ENCODE measurements around the gene KCNQ2.

KCNQ2 gene

DNA sequence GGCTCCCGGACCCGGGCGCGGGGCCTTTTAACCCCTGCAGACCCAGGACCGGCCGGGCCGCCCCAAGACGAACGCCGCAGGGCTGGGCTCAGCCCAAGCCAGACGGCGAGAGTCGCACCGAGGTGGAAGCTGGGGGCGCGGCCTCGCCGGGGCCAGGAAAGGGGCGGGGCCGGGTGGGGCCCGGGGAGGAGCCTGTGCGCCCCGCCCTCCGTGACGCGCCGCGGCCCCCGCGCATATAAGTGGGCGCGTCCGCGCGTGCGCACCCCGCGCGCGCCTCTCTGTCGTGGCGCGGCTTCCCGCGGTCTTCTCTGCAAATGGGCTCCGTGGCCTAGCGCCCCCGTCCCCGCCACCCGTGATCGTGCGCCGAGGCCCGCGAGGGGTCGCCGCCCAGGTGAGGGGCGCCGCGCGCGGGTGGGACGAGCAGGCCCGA, 48.1 kb upstream of the KCNQ2 start, which contains the start of gene PPDPF:
Gene PPDPF, plus strand, starts transcription at position 262 of the 430 bp plus-strand sequence. CDS start 544 bp downstream, outside the sequence.
- H3K27ac ChIP-seq (ENCODE audit: low read depth, low read length) = peak within 1 kb of the TSS; percentile 26; the same call in 1 of the 2 replicates
- no peak for TF ChIP-seq EZH2phosphoT487 (IDR thresholded peaks at IDR 0.05; ENCODE audit: borderline replicate concordance, low read length)
- TF ChIP-seq, protein P1, sequence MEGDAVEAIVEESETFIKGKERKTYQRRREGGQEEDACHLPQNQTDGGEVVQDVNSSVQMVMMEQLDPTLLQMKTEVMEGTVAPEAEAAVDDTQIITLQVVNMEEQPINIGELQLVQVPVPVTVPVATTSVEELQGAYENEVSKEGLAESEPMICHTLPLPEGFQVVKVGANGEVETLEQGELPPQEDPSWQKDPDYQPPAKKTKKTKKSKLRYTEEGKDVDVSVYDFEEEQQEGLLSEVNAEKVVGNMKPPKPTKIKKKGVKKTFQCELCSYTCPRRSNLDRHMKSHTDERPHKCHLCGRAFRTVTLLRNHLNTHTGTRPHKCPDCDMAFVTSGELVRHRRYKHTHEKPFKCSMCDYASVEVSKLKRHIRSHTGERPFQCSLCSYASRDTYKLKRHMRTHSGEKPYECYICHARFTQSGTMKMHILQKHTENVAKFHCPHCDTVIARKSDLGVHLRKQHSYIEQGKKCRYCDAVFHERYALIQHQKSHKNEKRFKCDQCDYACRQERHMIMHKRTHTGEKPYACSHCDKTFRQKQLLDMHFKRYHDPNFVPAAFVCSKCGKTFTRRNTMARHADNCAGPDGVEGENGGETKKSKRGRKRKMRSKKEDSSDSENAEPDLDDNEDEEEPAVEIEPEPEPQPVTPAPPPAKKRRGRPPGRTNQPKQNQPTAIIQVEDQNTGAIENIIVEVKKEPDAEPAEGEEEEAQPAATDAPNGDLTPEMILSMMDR (IDR thresholded peaks at IDR 0.05; ENCODE audit: low read depth, low read length, poor library complexity, severe bottlenecking) = no peak
- H3K4me3 ChIP-seq (ENCODE audit: low read length) = peak within 1 kb of the TSS; percentile 96

DNA sequence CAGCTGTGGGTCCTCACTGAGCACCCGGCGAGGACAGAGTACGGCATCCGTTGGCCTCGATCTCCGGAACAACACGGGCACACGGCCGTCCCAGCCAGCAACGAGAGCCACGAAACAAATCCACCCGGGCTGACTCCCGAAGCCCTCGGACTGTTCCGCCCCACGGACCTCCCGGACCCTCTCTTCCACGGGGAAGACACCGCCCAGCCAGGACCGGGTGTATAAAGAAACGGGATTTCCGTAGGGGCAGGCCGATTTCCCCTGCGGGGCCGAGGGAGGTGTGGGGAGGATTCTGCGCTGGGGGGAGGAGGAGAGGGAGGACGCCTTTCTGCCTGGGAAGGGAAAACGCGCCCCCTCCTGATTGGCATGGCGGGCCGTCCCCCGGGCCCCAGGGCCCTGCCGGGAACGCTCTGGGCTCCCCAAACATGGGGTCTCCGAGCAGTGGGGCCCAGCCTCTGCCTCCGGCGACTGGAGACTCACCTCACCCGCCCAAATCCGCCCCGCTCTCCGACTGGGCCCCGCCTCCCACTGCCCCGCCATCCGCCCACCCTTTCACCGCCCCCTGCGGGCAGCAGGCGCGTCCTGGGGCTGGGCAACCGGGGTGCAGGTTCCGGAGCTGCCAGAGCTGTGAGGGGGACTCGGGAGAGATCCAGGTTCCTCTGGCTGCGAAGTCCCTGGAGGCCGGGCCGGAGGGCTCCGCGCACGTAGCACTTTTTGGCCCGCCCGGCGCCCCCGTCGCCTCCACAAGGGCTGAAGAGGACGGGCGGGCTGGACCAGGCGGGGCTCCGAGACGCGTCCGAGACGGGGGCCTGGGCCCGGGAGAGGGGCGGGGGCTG, 47.4 kb upstream of the KCNQ2 start:
- H4K20me1 ChIP-seq (ENCODE audit: control insufficient read depth, insufficient read depth, low read depth, low read length) = peaks cover 14% of the 10 kb centered on the region
- peaks cover 13% of the 10 kb centered on the region for H3K79me2 ChIP-seq (ENCODE audit: control insufficient read depth, low read length)
- no peak overlapping the region for H3K27ac ChIP-seq (ENCODE audit: low read depth, low read length)
- TF ChIP-seq, protein P1 (IDR thresholded peaks at IDR 0.05; ENCODE audit: low read depth, low read length, poor library complexity, severe bottlenecking) = peak; percentile 46
- TF ChIP-seq EZH2phosphoT487 (IDR thresholded peaks at IDR 0.05; ENCODE audit: borderline replicate concordance, low read length) = no peak
- H3K9me2 ChIP-seq (replicated peaks; ENCODE audit: control insufficient read depth, low read length) = no peaks in the 10 kb centered on the region
- peaks cover 8% of the 10 kb centered on the region for H3K27me3 ChIP-seq (ENCODE audit: control insufficient read depth, low read length)
- H3F3A ChIP-seq (ENCODE audit: control insufficient read depth, insufficient read depth) = peaks cover 3% of the 10 kb centered on the region; the same call in 1 of the 2 replicates
- H3K4me3 ChIP-seq (ENCODE audit: low read length) = peak overlapping the region; percentile 96
- H3K36me3 ChIP-seq (ENCODE audit: control insufficient read depth, low read length) = peaks cover 22% of the 10 kb centered on the region
- H3K4me1 ChIP-seq (ENCODE audit: control insufficient read depth, low read length) = peaks cover 15% of the 10 kb centered on the region
- H3K9me3 ChIP-seq (ENCODE audit: control insufficient read depth, insufficient read depth, low read length) = peaks cover 5% of the 10 kb centered on the region; the same call in 1 of the 2 replicates
- H3K4me2 ChIP-seq (ENCODE audit: low read length) = peak overlapping the region; percentile 92

More for the DNA sequence above, 48.1 kb upstream of the KCNQ2 start, which contains the start of gene PPDPF:
- Histone ChIP-seq H3F3A (ENCODE audit: control insufficient read depth, insufficient read depth) (peaks cover 7% of the 10 kb centered on the region; the same call in 1 of the 2 replicates), H3K79me2 (ENCODE audit: control insufficient read depth, low read length) (peaks cover 13% of the 10 kb centered on the region), H3K9me2 (replicated peaks; ENCODE audit: control insufficient read depth, low read length) (no peaks in the 10 kb centered on the region), H3K4me1 (ENCODE audit: control insufficient read depth, low read length) (peaks cover 15% of the 10 kb centered on the region), H3K36me3 (ENCODE audit: control insufficient read depth, low read length) (peaks cover 22% of the 10 kb centered on the region), H4K20me1 (ENCODE audit: control insufficient read depth, insufficient read depth, low read depth, low read length) (peaks cover 14% of the 10 kb centered on the region), H3K9me3 (ENCODE audit: control insufficient read depth, insufficient read depth, low read length) (peaks cover 5% of the 10 kb centered on the region; the same call in 1 of the 2 replicates), H3K4me2 (ENCODE audit: low read length) (peak within 1 kb of the TSS; percentile 92), H3K27me3 (ENCODE audit: control insufficient read depth, low read length) (peaks cover 8% of the 10 kb centered on the region)

DNA sequence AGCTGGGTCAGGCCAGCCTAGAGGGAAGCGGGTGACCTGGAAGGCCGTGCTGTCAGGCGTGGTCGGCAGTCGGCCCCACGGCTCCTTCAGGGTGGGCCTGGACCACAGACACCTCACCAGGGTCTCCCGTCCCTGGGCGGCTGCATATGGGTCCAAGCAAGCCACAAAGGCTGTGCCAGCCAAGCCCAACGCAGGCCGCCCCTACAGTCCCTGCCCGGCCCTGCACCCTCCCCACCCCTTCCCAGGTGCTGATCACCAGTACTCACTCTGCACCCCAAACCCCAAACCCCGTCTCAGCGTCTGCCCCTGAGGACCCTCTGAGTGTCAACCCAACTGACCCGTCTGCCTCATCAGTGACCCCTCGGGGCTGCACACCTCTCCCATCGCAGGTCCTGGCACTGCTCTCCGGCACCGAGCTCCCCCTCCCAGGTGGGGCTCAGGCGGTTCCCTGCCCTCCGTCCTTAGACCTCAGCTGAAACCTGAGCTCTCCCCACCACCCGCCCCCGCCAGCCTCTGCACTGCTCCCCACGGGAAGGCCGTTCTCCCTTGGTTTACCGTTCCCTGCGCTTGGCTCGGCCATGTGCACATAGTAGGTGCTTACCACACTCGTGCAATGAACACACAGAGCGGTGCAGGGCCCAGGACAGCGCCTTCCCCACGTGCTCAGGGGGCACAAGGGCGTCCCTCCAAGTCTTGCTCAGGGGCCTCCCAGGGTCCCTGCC, 46.7 kb upstream of the KCNQ2 start:
- Histone ChIP-seq H3K4me3 (ENCODE audit: low read length) (peak overlapping the region; percentile 96), H3K9me3 (ENCODE audit: control insufficient read depth, insufficient read depth, low read length) (peaks cover 5% of the 10 kb centered on the region; the same call in 1 of the 2 replicates), H3K27ac (ENCODE audit: low read depth, low read length) (no peak overlapping the region), H3K79me2 (ENCODE audit: control insufficient read depth, low read length) (peaks cover 13% of the 10 kb centered on the region), H3K9me2 (replicated peaks; ENCODE audit: control insufficient read depth, low read length) (no peaks in the 10 kb centered on the region), H4K20me1 (ENCODE audit: control insufficient read depth, insufficient read depth, low read depth, low read length) (peaks cover 12% of the 10 kb centered on the region), H3K27me3 (ENCODE audit: control insufficient read depth, low read length) (peaks cover 8% of the 10 kb centered on the region), H3K4me2 (ENCODE audit: low read length) (peak overlapping the region; percentile 92), H3K36me3 (ENCODE audit: control insufficient read depth, low read length) (peaks cover 22% of the 10 kb centered on the region), H3F3A (ENCODE audit: control insufficient read depth, insufficient read depth) (no peaks in the 10 kb centered on the region), H3K4me1 (ENCODE audit: control insufficient read depth, low read length) (peaks cover 15% of the 10 kb centered on the region)
- TF ChIP-seq, protein P1 (IDR thresholded peaks at IDR 0.05; ENCODE audit: low read depth, low read length, poor library complexity, severe bottlenecking) = no peak
- TF ChIP-seq EZH2phosphoT487 (IDR thresholded peaks at IDR 0.05; ENCODE audit: borderline replicate concordance, low read length) = no peak
